ENCODE data around the gene CKS1B. TPM values are rescaled to one million over a fixed set of nuclear protein-coding genes. Genes with fewer than 3 reads are reported as not detected.
"Not testable (repeated sequence)": the region's sequence is repeated elsewhere in the genome, so short reads cannot be mapped to it uniquely, and the experiment has no call there.

CKS1B gene
- total RNA-seq, 5 donors from 2014 or later (not counting 1 experiment from before 2014, with no cell fraction given): 7.9 to 11.8 (median 10.3) TPM

DNA sequence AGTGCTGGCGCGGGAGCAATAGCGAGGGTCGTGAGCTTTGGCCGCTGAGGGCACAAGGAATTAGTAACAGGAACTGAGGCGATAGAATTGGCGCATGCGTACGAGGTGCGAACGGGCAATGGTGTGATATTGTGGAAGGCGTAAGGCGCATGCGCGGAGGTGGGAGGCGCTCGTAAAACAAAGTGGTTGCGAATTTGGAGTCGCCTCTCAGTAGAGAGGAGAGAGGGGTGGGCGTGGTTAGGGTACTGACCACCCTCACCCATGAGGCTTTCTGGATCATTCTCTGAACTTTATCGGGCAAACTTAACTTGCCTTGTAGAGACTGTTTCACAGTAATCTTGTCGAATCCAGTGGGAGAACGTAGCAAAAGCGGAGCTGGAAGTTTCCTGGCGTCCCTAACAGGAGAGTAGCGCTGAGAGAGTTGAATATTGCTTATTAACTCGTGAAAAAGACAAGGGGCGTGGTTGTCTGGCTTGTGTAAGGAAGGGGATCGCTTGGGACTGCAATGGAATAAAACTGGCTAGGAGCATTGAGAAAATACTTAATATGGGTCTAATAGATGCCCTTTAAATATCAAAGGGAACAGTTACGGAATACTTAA is 427 bp downstream of the CKS1B start:
- DNase-seq (peak in 34 of 35 experiments; percentile 85 to 97 (median 91)), ATAC-seq (replicated peaks in 1 of 4) (peak; percentile 49 to 56 (median 55))
- no peaks in the 10 kb centered on the region for H3K9me3 ChIP-seq
- H3K27ac ChIP-seq (ENCODE audit: low read length): peak overlapping the region; percentile 90
- H3K4me1 ChIP-seq (ENCODE audit: control insufficient read depth in 1 of 2, extremely low read depth in 1 of 2, insufficient read depth in 2 of 2, low read length in 2 of 2): peaks cover 8 to 49% of the 10 kb centered on the region in 2 experiments
- POLR2A ChIA-PET: interaction anchor here in 1 of 2 donors (1.1 to 1.6 kb wide), 2 partner anchors 19 to 23 kb away, joined by 5 to 22 read pairs; partner anchors contain the start of gene PBXIP1
- Mint-ChIP-seq H3K4me1 (peaks cover 13 to 30% (median 16%) of the 10 kb centered on the region in 3 donors), H3K27ac (no peak overlapping the region), H3K36me3 (peaks cover 5% of the 10 kb centered on the region), H3K27me3 (no peaks in the 10 kb centered on the region), H3K9me3 (no peaks in the 10 kb centered on the region), H3K4me3 (no peak overlapping the region)
- H3K4me3 ChIP-seq (ENCODE audit: control insufficient read depth in 1 of 2, extremely low read depth in 1 of 2, low read length in 1 of 2): peak overlapping the region; percentile 73 to 89
- under 1% methylated on average over 30 of the region's 30 CpGs for WGBS (ENCODE audit: insufficient coverage)
- CTCF ChIA-PET: interaction anchor here in 1 of 2 donors (0.5 to 2.7 kb wide), 4 partner anchors 37 to 298 kb away, joined by 3 to 13 read pairs (median 4); partner anchors contain the start of gene CLK2
- peaks cover 0 to 21% of the 10 kb centered on the region in 2 donors for H3K36me3 ChIP-seq (ENCODE audit: control insufficient read depth in 2 of 2, extremely low read depth in 1 of 2, insufficient read depth in 1 of 2, low read length in 1 of 2)
- H3K27me3 ChIP-seq (replicated peaks in 1 of 2; ENCODE audit: control insufficient read depth in 2 of 2, extremely low read depth in 1 of 2, insufficient read depth in 2 of 2, low read length in 1 of 2): no peaks in the 10 kb centered on the region

- Histone ChIP-seq H3K36me3 (ENCODE audit: control insufficient read depth in 2 of 2, extremely low read depth in 1 of 2, insufficient read depth in 1 of 2, low read length in 1 of 2) (peaks cover 0 to 16% of the 10 kb centered on the region in 2 donors), H3K27ac (ENCODE audit: low read length) (peak overlapping the region; percentile 90), H3K4me3 (ENCODE audit: control insufficient read depth in 1 of 2, extremely low read depth in 1 of 2, low read length in 1 of 2) (peak overlapping the region; percentile 73 to 89), H3K4me1 (ENCODE audit: control insufficient read depth in 1 of 2, extremely low read depth in 1 of 2, insufficient read depth in 2 of 2, low read length in 2 of 2) (peaks cover 8 to 43% of the 10 kb centered on the region in 2 experiments), H3K27me3 (replicated peaks in 1 of 2; ENCODE audit: control insufficient read depth in 2 of 2, extremely low read depth in 1 of 2, insufficient read depth in 2 of 2, low read length in 1 of 2) (no peaks in the 10 kb centered on the region), H3K9me3 (no peaks in the 10 kb centered on the region)
- no peaks in the 10 kb centered on the region for H3K9me3 Mint-ChIP-seq
- WGBS (ENCODE audit: insufficient coverage): 0% methylated on average over 3 of the region's 24 CpGs
- DNase-seq (peak in 20 of 35 experiments; percentile 19 to 65 (median 34)), ATAC-seq (replicated peaks in 1 of 4) (no peak)
- H3K27me3 Mint-ChIP-seq: no peaks in the 10 kb centered on the region
- no peak overlapping the region for H3K27ac Mint-ChIP-seq
- POLR2A ChIA-PET: no interaction called here
- CTCF ChIA-PET: interaction anchor here in 1 of 2 donors (0.6 to 1.7 kb wide), 2 partner anchors 36 to 42 kb away, joined by 4 to 6 read pairs; no protein-coding TSS in a partner anchor
- H3K36me3 Mint-ChIP-seq: peaks cover 5% of the 10 kb centered on the region
- no peak overlapping the region for H3K4me3 Mint-ChIP-seq
- peaks cover 13 to 30% (median 16%) of the 10 kb centered on the region in 3 donors for H3K4me1 Mint-ChIP-seq
These were observed 1.1 kb downstream of the CKS1B start for GRCh38 chr1:154975409-154976059.

DNA sequence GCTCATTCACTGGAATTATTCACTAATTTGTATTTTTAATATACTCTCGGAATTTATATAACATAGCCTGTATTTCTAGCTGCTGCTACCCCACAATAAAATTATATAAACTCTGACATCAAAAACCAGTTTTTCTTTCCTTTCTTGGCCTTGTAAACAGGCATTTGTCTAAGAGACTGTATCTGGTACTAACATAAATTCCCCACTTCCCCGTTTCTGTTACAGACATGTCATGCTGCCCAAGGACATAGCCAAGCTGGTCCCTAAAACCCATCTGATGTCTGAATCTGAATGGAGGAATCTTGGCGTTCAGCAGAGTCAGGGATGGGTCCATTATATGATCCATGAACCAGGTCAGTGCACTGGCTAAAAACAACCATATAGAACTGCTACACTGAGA is 3.3 kb downstream of the CKS1B start:
- peaks cover 12 to 31% of the 10 kb centered on the region in 2 experiments for H3K4me1 ChIP-seq (ENCODE audit: control insufficient read depth in 1 of 2, extremely low read depth in 1 of 2, insufficient read depth in 2 of 2, low read length in 2 of 2)
- H3K36me3 Mint-ChIP-seq; H3K27me3 ChIP-seq (replicated peaks in 1 of 2; ENCODE audit: control insufficient read depth in 2 of 2, extremely low read depth in 1 of 2, insufficient read depth in 2 of 2, low read length in 1 of 2); H3K4me3 ChIP-seq (ENCODE audit: control insufficient read depth in 1 of 2, extremely low read depth in 1 of 2, low read length in 1 of 2); CTCF ChIA-PET; H3K9me3 ChIP-seq; H3K27ac ChIP-seq (ENCODE audit: low read length); POLR2A ChIA-PET; H3K9me3 Mint-ChIP-seq; H3K36me3 ChIP-seq (ENCODE audit: control insufficient read depth in 2 of 2, extremely low read depth in 1 of 2, insufficient read depth in 1 of 2, low read length in 1 of 2); ATAC-seq (replicated peaks in 1 of 4); DNase-seq; H3K27me3 Mint-ChIP-seq; H3K4me3 Mint-ChIP-seq: not testable (repeated sequence)
- H3K4me1 Mint-ChIP-seq: peaks cover 0 to 11% (median 3%) of the 10 kb centered on the region in 3 donors
- no CpG with 5 or more reads among the region's 3 CpGs for WGBS (ENCODE audit: insufficient coverage)
- peak overlapping the region; percentile 64 for H3K27ac Mint-ChIP-seq

- Mint-ChIP-seq H3K4me3 (no peak overlapping the region), H3K27ac (no peak overlapping the region), H3K9me3 (no peaks in the 10 kb centered on the region), H3K36me3 (no peaks in the 10 kb centered on the region), H3K4me1 (peaks cover 0 to 7% (median 3%) of the 10 kb centered on the region in 3 donors), H3K27me3 (no peaks in the 10 kb centered on the region)
- DNase-seq: no peak
- ATAC-seq (replicated peaks in 1 of 4): no peak
- ChIA-PET POLR2A (no interaction called here), CTCF (interaction anchor here (0.8 to 1.1 kb wide), 2 partner anchors 9 to 16 kb away, joined by 3 read pairs; no protein-coding TSS in a partner anchor)
- Histone ChIP-seq H3K36me3 (ENCODE audit: control insufficient read depth in 2 of 2, extremely low read depth in 1 of 2, insufficient read depth in 1 of 2, low read length in 1 of 2) (peaks cover 0 to 3% of the 10 kb centered on the region in 2 donors), H3K9me3 (no peaks in the 10 kb centered on the region), H3K4me3 (ENCODE audit: control insufficient read depth in 1 of 2, extremely low read depth in 1 of 2, low read length in 1 of 2) (no peak overlapping the region), H3K4me1 (ENCODE audit: control insufficient read depth in 1 of 2, extremely low read depth in 1 of 2, insufficient read depth in 2 of 2, low read length in 2 of 2) (peaks cover 11 to 25% of the 10 kb centered on the region in 2 experiments), H3K27ac (ENCODE audit: low read length) (no peak overlapping the region), H3K27me3 (replicated peaks in 1 of 2; ENCODE audit: control insufficient read depth in 2 of 2, extremely low read depth in 1 of 2, insufficient read depth in 2 of 2, low read length in 1 of 2) (no peaks in the 10 kb centered on the region)
- no CpG with 5 or more reads among the region's 3 CpGs for WGBS (ENCODE audit: insufficient coverage)
These were observed 3.9 kb downstream of the CKS1B start for GRCh38 chr1:154978360-154978759.

- no CpG with 5 or more reads among the region's 6 CpGs for WGBS (ENCODE audit: insufficient coverage)
- ATAC-seq (replicated peaks in 1 of 4): no peak
- ChIA-PET CTCF (interaction anchor here (0.6 to 3.4 kb wide), 8 partner anchors 16 to 103 kb away, joined by 3 to 29 read pairs (median 3); no protein-coding TSS in a partner anchor), POLR2A (interaction anchor here in 1 of 2 donors (0.6 to 3.0 kb wide), 2 partner anchors 27 to 422 kb away, joined by 3 to 19 read pairs; partner anchors contain the start of gene PBXIP1)
- no peak for DNase-seq
- Histone ChIP-seq H3K27ac (ENCODE audit: low read length) (peak overlapping the region; percentile 54), H3K36me3 (ENCODE audit: control insufficient read depth in 2 of 2, extremely low read depth in 1 of 2, insufficient read depth in 1 of 2, low read length in 1 of 2) (peaks cover 0 to 12% of the 10 kb centered on the region in 2 donors), H3K4me3 (ENCODE audit: control insufficient read depth in 1 of 2, extremely low read depth in 1 of 2, low read length in 1 of 2) (peak overlapping the region; percentile 67 to 84), H3K9me3 (no peaks in the 10 kb centered on the region), H3K27me3 (replicated peaks in 1 of 2; ENCODE audit: control insufficient read depth in 2 of 2, extremely low read depth in 1 of 2, insufficient read depth in 2 of 2, low read length in 1 of 2) (no peaks in the 10 kb centered on the region), H3K4me1 (ENCODE audit: control insufficient read depth in 1 of 2, extremely low read depth in 1 of 2, insufficient read depth in 2 of 2, low read length in 2 of 2) (peaks cover 14 to 28% of the 10 kb centered on the region in 2 experiments)
- Mint-ChIP-seq H3K4me1 (peaks cover 0 to 16% (median 16%) of the 10 kb centered on the region in 3 donors), H3K4me3 (no peak overlapping the region), H3K27me3 (no peaks in the 10 kb centered on the region), H3K27ac (no peak overlapping the region), H3K36me3 (peaks cover 3% of the 10 kb centered on the region), H3K9me3 (no peaks in the 10 kb centered on the region)
These were observed 7.9 kb downstream of the CKS1B start for GRCh38 chr1:154982341-154982740.
